Activated CD4-positive, alpha-beta T cell treated with anti-CD3 and anti-CD28 coated beads for 1 hour (primary cell): ENCODE results near the gene STK39.

Source experiments
- DNase-seq: peaks from one replicate; pipeline ENCODE4 v3.0.0-alpha.2; 2020

Gene STK39

GRCh38 chr2:168241746-168242145 lies 5.6 kb downstream of the STK39 start:
- no peak for DNase-seq

GRCh38 chr2:168241208-168241607 lies 6.2 kb downstream of the STK39 start:
- DNase-seq, result no peak

GRCh38 chr2:168239281-168239680 lies 8.1 kb downstream of the STK39 start:
- DNase-seq, result no peak

- DNase-seq, result no peak
Measured at GRCh38 chr2:168237741-168238140, 9.7 kb downstream of the STK39 start.

GRCh38 chr2:168234407-168235085 lies 12.8 kb downstream of the STK39 start:
- no peak for DNase-seq

- DNase-seq, result no peak
Measured at GRCh38 chr2:168233726-168234406, 13.5 kb downstream of the STK39 start.

GRCh38 chr2:168233166-168233565 lies 14.2 kb downstream of the STK39 start:
- DNase-seq, result no peak

- no peak for DNase-seq
Measured at GRCh38 chr2:168231609-168232241, 15.7 kb downstream of the STK39 start.

GRCh38 chr2:168230389-168230788 lies 17.0 kb downstream of the STK39 start:
- DNase-seq, result no peak

- DNase-seq, result no peak
Measured at GRCh38 chr2:168224346-168224745, 23.0 kb downstream of the STK39 start.

- no peak for DNase-seq
Measured at GRCh38 chr2:168222088-168222487, 25.3 kb downstream of the STK39 start.

- no peak for DNase-seq
Measured at GRCh38 chr2:168220965-168221819, 26.2 kb downstream of the STK39 start.

GRCh38 chr2:168217920-168218319 lies 29.5 kb downstream of the STK39 start:
- no peak for DNase-seq

- no peak for DNase-seq
Measured at GRCh38 chr2:168216351-168217005, 30.9 kb downstream of the STK39 start.

GRCh38 chr2:168215813-168216212 lies 31.6 kb downstream of the STK39 start:
- no peak for DNase-seq

- DNase-seq, result no peak
Measured at GRCh38 chr2:168212866-168213265, 34.5 kb downstream of the STK39 start.

GRCh38 chr2:168212167-168212566 lies 35.2 kb downstream of the STK39 start:
- DNase-seq, result no peak

GRCh38 chr2:168211664-168212163 lies 35.7 kb downstream of the STK39 start:
- DNase-seq, result no peak

- DNase-seq, result no peak
Measured at GRCh38 chr2:168210895-168211570, 36.4 kb downstream of the STK39 start.

GRCh38 chr2:168210216-168210894 lies 37.0 kb downstream of the STK39 start:
- DNase-seq, result no peak

GRCh38 chr2:168208652-168209051 lies 38.7 kb downstream of the STK39 start:
- no peak for DNase-seq
